GM15510 (cell line): ENCODE measurements around the gene CCDC40.

ENCODE experiments used
- POLR2A ChIP-seq: IDR thresholded peaks from 3 replicates; pipeline ENCODE4 v1.6.1; 2011; ENCODE audit warnings: borderline replicate concordance; ENCODE audit not compliant: insufficient read length; ENCODE audit errors: extremely low read depth

Gene CCDC40

GRCh38 chr17:80071116-80071841 lies 34.8 kb downstream of the CCDC40 start:
- no peak for TF ChIP-seq POLR2A

DNA sequence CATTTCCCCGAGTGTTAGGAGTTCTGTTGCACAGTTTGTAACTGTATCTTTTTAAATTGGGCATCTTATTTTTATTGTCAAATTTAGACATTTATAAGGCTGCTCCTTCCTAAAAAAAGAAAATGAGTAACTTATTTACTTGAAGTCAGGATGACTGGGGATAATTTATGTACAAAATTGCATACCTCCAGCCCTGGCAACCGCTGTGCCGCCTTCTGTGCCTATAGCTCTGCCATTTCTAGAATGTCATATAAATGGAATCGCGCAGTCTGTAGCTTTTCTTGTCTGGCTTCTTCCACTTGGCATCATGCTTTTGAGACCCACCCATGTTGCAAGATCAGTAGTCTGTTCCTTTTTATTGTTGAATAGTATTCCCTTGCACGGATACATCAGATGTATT lies 36.0 kb downstream of the CCDC40 start:
- TF ChIP-seq POLR2A: no peak

DNA sequence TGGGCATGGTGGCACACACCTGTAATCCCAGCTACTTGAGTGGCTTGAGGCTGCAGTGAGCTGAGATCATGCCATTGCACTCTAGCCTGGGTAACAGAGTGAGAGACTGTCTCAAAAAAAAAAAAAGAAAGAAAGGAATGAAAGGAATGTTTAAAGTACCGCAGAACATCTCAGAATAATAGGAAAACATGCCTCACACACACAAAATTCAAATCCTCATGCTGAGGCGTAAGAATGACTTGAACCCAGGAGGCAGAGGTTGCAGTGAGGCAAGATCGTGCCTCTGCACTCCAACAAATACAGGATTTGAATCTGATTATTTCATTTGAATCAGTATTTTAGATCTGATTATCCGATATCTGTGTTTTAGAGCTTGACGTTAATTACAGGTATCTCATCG lies 43.6 kb downstream of the CCDC40 start:
- no peak for TF ChIP-seq POLR2A

- no peak for TF ChIP-seq POLR2A
Observed at GRCh38 chr17:80081596-80081995, 45.2 kb downstream of the CCDC40 start.

GRCh38 chr17:80082403-80083135 lies 46.1 kb downstream of the CCDC40 start:
- no peak for TF ChIP-seq POLR2A

DNA sequence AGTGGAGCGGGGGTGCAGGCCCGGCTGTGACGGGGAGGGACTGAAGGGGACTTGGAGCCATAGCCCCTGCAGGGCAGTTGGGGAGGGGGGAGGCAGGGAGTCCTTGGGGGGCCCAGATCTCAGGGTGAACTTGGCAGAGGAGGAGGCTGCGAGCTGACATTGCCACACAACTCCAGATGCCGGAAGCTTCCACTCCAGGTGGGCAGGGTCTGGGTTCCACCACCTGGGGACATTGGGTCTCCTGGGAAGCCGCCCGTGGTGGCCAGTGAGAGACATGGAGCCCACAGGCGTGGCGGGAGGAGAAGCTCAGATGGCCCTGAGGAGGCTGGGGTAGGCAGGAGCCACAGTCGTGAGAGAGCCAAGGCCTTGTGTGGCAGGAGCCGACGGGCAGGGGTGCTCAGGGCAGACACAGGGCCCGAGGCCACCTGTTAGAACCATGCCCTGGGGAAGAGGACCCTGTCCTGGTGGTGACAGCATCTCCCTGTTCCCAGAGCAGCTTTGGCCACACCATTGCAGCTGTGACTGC lies 46.8 kb downstream of the CCDC40 start:
- no peak for TF ChIP-seq POLR2A

- TF ChIP-seq POLR2A: no peak
Observed at GRCh38 chr17:80084773-80085172, 48.3 kb downstream of the CCDC40 start.

- TF ChIP-seq POLR2A: no peak
Observed at GRCh38 chr17:80086081-80086480, 49.6 kb downstream of the CCDC40 start.

- TF ChIP-seq POLR2A: no peak
Observed at GRCh38 chr17:80086616-80087015, 50.2 kb downstream of the CCDC40 start.

DNA sequence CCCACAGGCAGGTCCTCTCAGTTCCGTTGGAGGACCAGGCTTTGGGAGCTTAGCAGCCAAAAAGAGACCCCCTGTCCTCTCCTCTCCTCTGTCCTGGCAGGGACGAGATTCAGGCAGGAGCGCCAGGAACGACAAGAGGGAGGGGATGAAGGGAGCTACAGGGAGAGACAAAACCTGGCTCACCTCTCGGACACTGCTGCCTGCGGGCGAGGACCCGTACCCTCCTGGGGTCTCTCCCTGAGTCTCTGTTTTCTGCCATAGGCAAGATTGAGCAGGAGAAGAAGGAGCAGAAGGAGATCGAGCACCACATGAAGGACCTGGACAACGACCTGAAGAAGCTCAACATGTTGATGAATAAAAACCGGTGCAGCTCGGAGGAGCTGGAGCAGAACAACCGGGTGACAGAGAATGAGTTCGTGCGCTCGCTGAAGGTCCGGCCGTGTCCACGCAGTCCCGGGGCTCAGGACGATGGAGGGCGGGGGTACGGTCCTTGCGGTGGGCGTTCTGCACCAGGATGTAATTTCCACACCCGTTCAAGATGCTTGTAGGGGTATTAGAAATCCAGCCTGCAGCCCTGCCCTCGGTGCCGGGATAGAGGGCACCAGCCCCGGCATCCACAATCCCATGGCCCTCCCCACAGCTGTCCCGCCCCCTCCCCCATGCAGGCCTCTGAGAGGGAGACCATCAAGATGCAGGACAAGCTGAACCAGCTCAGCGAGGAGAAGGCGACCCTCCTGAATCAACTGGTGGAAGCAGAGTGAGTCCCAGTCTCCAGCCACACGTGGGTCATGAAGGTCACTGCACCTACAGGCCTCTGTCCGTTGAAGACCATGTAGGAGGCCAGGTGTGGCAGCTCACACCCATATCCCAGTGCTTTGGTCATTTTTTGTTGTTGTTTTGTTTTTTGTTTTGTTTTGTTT lies 51.2 kb downstream of the CCDC40 start:
- TF ChIP-seq POLR2A: no peak

DNA sequence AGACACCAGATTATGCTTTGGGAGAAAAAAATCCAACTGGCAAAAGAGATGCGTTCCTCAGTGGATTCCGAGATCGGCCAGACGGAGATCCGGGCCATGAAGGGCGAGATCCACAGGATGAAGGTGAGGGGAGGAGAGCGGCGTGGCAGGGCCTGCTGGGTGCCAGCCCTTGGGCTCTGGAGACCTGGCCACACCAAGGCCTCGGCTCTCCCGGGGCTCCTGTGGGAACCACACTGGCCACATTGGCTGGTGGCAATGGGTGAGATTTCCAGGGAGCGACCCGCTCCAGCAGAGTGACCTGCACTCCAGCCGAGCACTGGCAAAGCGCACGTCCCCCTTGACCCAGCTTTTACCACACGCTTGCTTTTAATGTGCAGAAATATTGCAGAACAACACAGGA lies 53.3 kb downstream of the CCDC40 start:
- TF ChIP-seq POLR2A: no peak

- no peak for TF ChIP-seq POLR2A
Observed at GRCh38 chr17:80091376-80091775, 54.9 kb downstream of the CCDC40 start.

GRCh38 chr17:80092959-80093358 lies 56.5 kb downstream of the CCDC40 start:
- TF ChIP-seq POLR2A: no peak

DNA sequence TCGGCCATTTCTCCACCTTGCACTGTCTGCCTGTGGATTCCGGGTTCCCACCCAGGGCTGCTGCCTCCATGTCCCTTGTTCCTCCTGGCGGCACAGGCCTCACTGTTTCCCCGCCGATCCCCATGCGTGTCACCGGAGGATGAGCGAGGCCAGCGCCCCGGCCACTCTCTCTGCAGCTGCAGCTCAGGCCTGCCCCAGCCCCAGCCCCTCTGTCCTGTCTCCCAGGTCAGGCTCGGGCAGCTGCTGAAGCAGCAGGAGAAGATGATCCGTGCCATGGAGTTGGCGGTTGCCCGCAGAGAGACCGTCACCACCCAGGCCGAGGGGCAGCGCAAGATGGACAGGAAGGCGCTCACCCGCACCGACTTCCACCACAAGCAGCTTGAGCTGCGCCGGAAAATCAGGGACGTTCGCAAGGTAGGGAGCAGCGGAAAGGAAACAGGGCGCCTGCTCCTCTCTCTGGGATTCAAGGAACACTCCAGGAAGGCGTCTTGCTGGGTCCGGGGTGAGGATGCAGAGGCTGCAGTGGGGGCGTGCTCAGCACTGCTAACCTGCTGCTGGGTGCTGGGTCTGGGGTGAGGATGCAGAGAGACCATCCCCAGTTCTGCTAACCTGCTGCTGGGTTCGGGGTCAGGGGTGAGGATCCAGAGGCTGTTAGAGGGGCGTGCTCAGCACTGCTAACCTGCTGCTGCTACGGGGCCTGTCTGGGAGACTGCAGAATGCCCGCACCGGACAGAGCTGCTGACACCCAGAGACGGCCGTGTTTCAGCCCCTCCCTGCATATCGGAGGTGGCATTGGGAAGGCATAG lies 58.8 kb downstream of the CCDC40 start:
- TF ChIP-seq POLR2A: no peak

GRCh38 chr17:80095844-80096475 lies 59.5 kb downstream of the CCDC40 start:
- no peak for TF ChIP-seq POLR2A
